Panc1 (cell line): Measurements from ENCODE around the gene PLA2G2D. TPM values are rescaled to one million over a fixed set of nuclear protein-coding genes. Genes with fewer than 3 reads are reported as not detected.

Source experiments
- ATAC-seq: fragments of 200-7000 bp; cut with Tn5 transposase; 2 replicates; pipeline ENCODE4 v1.9.1; 2020; ENCODE audit warnings: mild to moderate bottlenecking, moderate library complexity
- BruUV-seq: library from RNA; stranded (reverse); fragments of 400-500 nt; replicated peaks from 2 replicates; lab custom pipeline; 2021; lab: Mats Ljungman, UMichigan
- CTCF ChIA-PET: fragments of 300-600 bp; sonication (Branson Sonifier 250); formaldehyde crosslinking; loops from one replicate; lab custom pipeline; 2022; ENCODE audit warnings: antibody characterized with exemption; lab: Charles Lee
- POLR2A ChIA-PET: fragments of 300-600 bp; sonication (Branson Sonifier 250); formaldehyde crosslinking; loops from one replicate; lab custom pipeline; 2022; ENCODE audit warnings: antibody characterized with exemption; lab: Charles Lee
- DNase-seq: peaks from one replicate; pipeline ENCODE4 v3.0.0-alpha.2; 2010; ENCODE audit warnings: low read depth, low spot score
- H3K27ac ChIP-seq: 2 replicates; pipeline ENCODE4 v1.5.1; 2011; ENCODE audit warnings: mild to moderate bottlenecking, low read length, inconsistent platforms
- H3K27me3 ChIP-seq: fragments of 200-500 bp; sonication (Bioruptor generic); 2 replicates; pipeline ENCODE4 v1.6.0; 2014; ENCODE audit warnings: low read length, inconsistent platforms; ENCODE audit not compliant: control insufficient read depth, insufficient read depth
- H3K36me3 ChIP-seq: fragments of 200-500 bp; sonication (Bioruptor generic); 2 replicates; pipeline ENCODE4 v1.5.1; 2014; ENCODE audit warnings: inconsistent platforms, mild to moderate bottlenecking, low read length, moderate library complexity; ENCODE audit not compliant: control insufficient read depth, insufficient read depth
- H3K4me1 ChIP-seq: 2 replicates; pipeline ENCODE4 v1.5.1; 2011; ENCODE audit warnings: inconsistent platforms, mild to moderate bottlenecking, low read length, moderate library complexity; ENCODE audit not compliant: control insufficient read depth, insufficient read depth
- H3K4me3 ChIP-seq, 2 experiments: 2 replicates each; pipeline ENCODE4 v1.5.1; 2011 to 2012; ENCODE audit warnings: low read depth in 2 of 2, low read length in 2 of 2, mild to moderate bottlenecking in 2 of 2, inconsistent platforms in 1 of 2, moderate library complexity in 1 of 2
- H3K9me3 ChIP-seq: fragments of 200-500 bp; sonication (Bioruptor generic); 2 replicates; pipeline ENCODE4 v1.5.1; 2014; ENCODE audit warnings: low read depth, mild to moderate bottlenecking, inconsistent platforms, low read length, moderate library complexity; ENCODE audit not compliant: control insufficient read depth, insufficient read depth
- CTCF ChIP-seq: fragments of 450-650 bp; IDR thresholded peaks from 2 replicates; pipeline ENCODE4 v1.5.1; 2017; ENCODE audit warnings: mild to moderate bottlenecking
- POLR2AphosphoS5 ChIP-seq: IDR thresholded peaks from 2 replicates; pipeline ENCODE4 v1.6.1; 2012; ENCODE audit warnings: mild to moderate bottlenecking, low read depth, low read length, moderate library complexity
- REST ChIP-seq, 2 experiments: IDR thresholded peaks; 2 replicates each; pipeline ENCODE4 v1.6.1; 2011 to 2012; ENCODE audit warnings: low read depth in 2 of 2, control low read depth in 1 of 2, low read length in 1 of 2, mild to moderate bottlenecking in 1 of 2, moderate library complexity in 1 of 2; ENCODE audit not compliant: insufficient read depth in 1 of 2
- SIN3A ChIP-seq: IDR thresholded peaks from 2 replicates; pipeline ENCODE4 v1.6.1; 2012; ENCODE audit warnings: low read depth, mild to moderate bottlenecking, low read length, moderate library complexity, borderline replicate concordance; ENCODE audit not compliant: insufficient read depth
- TCF7L2 ChIP-seq: IDR thresholded peaks from 2 replicates; pipeline ENCODE4 v1.6.1; 2011; ENCODE audit warnings: mild to moderate bottlenecking, low read depth, low read length, inconsistent platforms
- in situ Hi-C: cut with HindIII; loops from 2 replicates; pipeline ENCODE4 v1.10.0; 2016; ENCODE audit warnings: low sequenced_read_pairs, low pct_unique_long_range_greater_than_20kb
- intact Hi-C: fragments of 100-400 bp; cut with micrococcal nuclease; formaldehyde crosslinking; loops from one replicate; pipeline ENCODE4 v1.10.0; 2022; ENCODE audit not compliant: unreplicated experiment
- total RNA-seq: library from RNA; stranded (reverse); gene quantifications from one replicate; pipeline ENCODE4 v1.2.1, GENCODE V29; 2021; ENCODE audit not compliant: unreplicated experiment

Gene PLA2G2D
- total RNA-seq, 1 experiment from 2014 or later = not detected

- Histone ChIP-seq H3K4me3 (no peak overlapping the region), H3K9me3 (no peaks in the 10 kb centered on the region), H3K27ac (no peak overlapping the region), H3K36me3 (no peaks in the 10 kb centered on the region), H3K27me3 (no peaks in the 10 kb centered on the region), H3K4me1 (no peaks in the 10 kb centered on the region)
- DNase-seq (no peak), ATAC-seq (no peak)
- TF ChIP-seq TCF7L2 (no peak), POLR2AphosphoS5 (no peak), REST (IDR thresholded peaks at IDR 0.05; ENCODE audit: insufficient read depth in 1 of 2, low read depth in 2 of 2, low read length in 1 of 2) (no peak), CTCF (no peak), SIN3A (no peak)
- CTCF ChIA-PET = no interaction called here
- intact Hi-C loops = no loop called here
- POLR2A ChIA-PET = no interaction called here
- no TSS peak for BruUV-seq
- in situ Hi-C loops = no loop called here
Measured at GRCh38 chr1:20137604-20138003, 18.3 kb upstream of the PLA2G2D start.

- Histone ChIP-seq H3K27me3 (no peaks in the 10 kb centered on the region), H3K4me1 (no peaks in the 10 kb centered on the region), H3K36me3 (no peaks in the 10 kb centered on the region), H3K27ac (no peak overlapping the region), H3K9me3 (no peaks in the 10 kb centered on the region), H3K4me3 (no peak overlapping the region)
- ChIA-PET POLR2A (no interaction called here), CTCF (no interaction called here)
- no peak for ATAC-seq
- TF ChIP-seq CTCF = no peak
- in situ Hi-C loops (no loop called here), intact Hi-C loops (no loop called here)
- no TSS peak for BruUV-seq
- no peak for DNase-seq
Measured at GRCh38 chr1:20137055-20137454, 17.7 kb upstream of the PLA2G2D start.

DNA sequence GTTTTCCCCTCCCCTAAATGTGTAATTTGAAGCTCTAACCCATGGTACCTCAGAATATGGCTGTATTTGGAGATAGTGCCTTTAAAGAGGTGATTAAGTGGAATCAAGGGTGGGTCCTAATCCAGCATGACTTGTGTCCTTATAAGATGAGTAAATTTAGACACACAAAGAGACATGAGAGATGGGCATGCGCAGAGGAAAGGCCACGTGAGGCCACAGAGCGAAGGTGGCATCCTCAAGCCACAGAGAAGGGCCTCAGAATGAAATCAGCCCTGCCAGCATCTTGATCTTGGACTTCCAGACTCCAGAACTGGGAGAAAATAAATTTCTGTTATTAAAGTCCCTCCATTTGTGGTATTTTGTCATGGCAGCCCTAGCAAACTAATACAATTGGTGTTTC is 16.9 kb upstream of the PLA2G2D start:
- Histone ChIP-seq H3K4me1 (no peaks in the 10 kb centered on the region), H3K27ac (no peak overlapping the region), H3K4me3 (no peak overlapping the region), H3K36me3 (no peaks in the 10 kb centered on the region), H3K27me3 (no peaks in the 10 kb centered on the region), H3K9me3 (no peaks in the 10 kb centered on the region)
- intact Hi-C loops (no loop called here), in situ Hi-C loops (no loop called here)
- ATAC-seq = no peak
- POLR2A ChIA-PET = no interaction called here
- no peak for TF ChIP-seq TCF7L2
- no peak for TF ChIP-seq REST (IDR thresholded peaks at IDR 0.05; ENCODE audit: insufficient read depth in 1 of 2, low read depth in 2 of 2, low read length in 1 of 2)
- TF ChIP-seq SIN3A = no peak
- TF ChIP-seq CTCF = no peak
- TF ChIP-seq POLR2AphosphoS5 = no peak
- no peak for DNase-seq
- BruUV-seq = no TSS peak
- CTCF ChIA-PET = no interaction called here
